SW 1271 (cell line): ENCODE measurements around the gene SSX1.
"Not testable (repeated sequence)": the region's sequence is repeated elsewhere in the genome, so short reads cannot be mapped to it uniquely, and the experiment has no call there.

ENCODE experiments used
- DNase-seq, 2 experiments: peaks; one replicate each; lab custom pipeline; 2025; lab: John Stamatoyannopoulos, UW

Gene SSX1, protein sequence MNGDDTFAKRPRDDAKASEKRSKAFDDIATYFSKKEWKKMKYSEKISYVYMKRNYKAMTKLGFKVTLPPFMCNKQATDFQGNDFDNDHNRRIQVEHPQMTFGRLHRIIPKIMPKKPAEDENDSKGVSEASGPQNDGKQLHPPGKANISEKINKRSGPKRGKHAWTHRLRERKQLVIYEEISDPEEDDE

DNA sequence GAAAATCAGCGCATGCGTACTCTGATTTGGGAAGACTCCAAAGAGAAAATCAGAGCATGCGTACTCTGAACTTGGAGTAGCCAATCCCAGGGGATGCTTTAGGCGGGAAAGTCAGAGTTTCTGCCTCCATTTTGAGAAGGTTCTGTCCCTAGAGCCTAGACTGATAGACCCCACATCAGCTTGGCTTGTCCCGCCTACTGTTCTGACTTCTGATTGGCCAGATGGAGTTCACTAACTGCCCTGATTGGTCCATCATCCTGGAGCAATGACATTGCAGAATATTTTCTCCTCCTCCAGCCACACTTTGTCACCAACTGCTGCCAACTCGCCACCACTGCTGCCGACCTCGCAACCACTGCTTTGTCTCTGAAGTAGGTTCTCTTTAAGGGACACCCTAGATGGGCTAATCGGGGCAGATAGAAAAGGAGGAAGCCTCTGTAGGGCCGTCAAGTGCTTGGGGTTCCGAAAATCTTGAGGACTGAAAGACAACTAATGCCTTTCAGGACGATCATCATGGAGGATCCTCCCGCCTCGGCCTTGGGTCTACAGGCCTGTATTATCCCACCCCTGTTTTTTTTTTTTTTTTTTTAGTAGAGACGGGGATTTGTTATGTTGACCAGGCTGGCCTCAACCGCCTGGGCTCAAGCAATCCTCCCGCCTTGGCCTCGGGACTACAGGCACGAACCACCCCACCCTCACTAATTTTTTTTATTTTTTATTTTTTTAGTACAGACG is at the start of gene SSX1:
Gene SSX1 (plus strand): TSS at position 331 of the 735 bp plus-strand sequence. CDS start 1,850 bp downstream, outside the sequence.
- not testable (repeated sequence) for DNase-seq

DNA sequence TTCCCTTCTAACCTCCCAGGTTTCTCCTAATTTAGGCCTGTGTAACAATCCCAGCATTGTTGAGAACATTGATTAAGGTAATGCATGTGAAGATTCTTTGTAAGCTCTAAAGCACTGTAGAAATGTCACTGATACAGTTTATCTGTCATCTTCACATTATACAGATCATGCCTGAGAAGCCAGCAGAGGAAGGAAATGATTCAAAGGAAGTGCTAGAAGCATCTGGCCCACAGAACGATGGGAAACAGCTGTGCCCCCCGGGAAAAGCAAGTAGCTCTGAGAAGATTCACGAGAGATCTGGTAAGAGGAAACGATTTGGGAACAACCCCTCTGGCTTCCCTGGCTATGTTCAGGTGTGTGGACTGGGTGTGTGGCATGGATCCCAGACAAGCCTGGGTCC is 40.9 kb upstream of the SSX1 start:
- not testable (repeated sequence) for DNase-seq

DNA sequence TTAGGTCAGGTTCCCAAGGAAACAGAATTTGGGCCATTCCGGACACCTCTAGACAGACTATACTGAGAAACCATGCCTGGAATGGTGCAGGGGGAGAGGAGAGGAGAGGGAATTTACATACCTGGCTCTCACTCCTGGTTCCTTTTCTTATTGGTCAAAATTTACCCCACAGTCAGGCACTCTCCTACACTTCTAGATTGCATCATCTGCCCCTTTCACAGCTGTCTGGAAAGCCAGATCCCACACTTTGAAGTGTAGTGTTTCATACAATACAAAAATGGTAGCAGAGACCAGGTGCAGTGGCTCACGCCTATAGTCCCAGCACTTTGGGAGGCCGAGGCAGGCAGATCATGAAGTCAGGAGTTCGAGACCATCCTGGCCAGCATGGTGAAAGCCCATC is 31.0 kb upstream of the SSX1 start:
- DNase-seq: not testable (repeated sequence)

DNA sequence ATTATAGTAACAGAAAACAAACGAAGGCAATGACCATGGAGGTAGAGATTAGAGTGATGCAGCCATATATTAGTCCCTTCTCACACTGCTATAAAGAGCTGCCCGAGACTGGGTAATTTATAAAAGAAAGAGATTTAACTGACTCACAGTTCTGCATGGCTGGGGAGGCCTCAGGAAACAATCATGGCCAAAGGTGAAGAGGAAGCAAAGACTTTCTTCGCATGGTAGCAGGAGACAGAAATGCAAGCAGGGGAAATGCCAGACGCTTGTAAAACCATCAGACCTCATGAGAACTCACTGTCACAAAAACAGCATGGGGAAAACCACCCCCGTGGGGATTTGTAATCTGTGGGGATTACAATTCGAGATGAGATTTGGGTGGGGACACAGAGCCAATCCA is 2.2 kb upstream of the SSX1 start:
- not testable (repeated sequence) for DNase-seq

DNA sequence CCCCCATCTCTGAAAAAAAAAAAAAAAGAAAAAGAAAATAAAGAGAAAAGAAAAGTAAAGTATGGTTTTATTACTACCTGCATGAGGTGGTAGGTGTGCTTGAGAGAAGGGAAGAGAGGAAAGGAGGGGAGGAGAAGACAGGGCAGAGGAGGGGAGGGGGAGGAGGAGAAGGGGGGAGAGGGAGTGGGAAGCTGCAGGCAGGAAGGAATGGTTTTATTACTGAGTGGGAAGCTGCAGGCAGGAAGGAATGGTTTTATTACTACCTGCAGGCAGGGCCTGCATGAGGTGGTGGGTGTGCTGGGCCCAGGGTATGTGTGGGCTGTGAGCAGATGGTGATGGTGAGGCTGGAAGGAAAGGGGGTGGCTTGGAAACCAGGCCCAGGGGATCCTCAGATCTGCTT is 19.2 kb downstream of the SSX1 start:
- not testable (repeated sequence) for DNase-seq

DNA sequence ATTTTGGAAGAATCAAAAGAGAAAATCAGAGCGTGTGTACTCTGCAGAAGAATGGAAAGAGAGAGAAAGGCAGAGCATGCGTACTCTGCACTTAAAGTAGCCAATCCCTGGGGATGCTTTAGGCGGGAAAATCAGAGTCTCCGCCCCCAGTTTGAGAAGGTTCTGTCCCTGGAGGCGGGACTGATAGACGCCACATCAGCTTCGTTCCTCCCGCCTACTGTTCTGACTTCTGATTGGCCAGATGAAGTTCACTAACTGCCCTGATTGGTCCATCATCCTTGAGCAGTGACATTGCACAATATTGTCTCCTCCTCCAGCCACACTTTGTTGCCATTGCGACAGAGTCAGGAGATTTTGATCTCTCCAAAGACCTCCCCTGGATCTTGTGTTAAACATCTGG is 23.8 kb downstream of the SSX1 start:
- DNase-seq: no peak

DNA sequence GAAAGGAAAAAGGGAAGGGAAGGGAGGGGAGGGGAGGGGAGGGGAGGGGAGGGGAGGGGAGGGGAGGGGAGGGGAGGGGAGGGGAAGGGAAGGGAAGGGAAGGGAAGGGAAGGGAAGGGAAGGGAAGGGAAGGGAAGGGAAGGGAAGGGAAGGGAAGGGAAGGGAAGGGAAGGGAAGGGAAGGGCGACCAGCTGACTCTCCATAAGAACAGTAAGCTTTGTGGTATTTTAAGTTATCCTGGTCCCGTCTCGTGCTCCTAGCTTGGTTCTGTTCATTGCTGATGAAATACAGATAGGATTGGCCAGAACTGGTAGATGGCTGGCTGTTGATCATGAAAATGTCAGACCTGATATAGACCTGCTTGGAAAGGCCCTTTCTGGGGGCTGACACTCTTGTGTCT is 25.5 kb downstream of the SSX1 start:
- DNase-seq: not testable (repeated sequence)

DNA sequence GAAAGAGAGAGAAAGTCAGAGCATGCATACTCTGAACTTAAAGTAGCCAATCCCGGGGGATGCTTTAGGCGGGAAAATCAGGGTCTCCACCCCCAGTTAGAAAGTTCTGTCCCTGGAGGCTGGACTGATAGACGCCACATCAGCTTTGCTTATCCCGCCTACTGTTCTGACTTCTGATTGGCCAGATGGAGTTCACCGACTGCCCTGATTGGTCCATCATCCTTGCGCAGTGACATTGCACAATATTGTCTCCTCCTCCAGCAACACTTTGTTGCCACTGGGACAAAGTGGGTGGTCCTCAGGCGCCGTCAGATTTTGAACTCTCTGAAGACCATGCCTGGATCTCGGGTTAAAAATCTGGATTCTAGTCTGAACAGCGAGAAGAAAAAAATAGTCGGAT is 51.0 kb downstream of the SSX1 start:
- no peak for DNase-seq

DNA sequence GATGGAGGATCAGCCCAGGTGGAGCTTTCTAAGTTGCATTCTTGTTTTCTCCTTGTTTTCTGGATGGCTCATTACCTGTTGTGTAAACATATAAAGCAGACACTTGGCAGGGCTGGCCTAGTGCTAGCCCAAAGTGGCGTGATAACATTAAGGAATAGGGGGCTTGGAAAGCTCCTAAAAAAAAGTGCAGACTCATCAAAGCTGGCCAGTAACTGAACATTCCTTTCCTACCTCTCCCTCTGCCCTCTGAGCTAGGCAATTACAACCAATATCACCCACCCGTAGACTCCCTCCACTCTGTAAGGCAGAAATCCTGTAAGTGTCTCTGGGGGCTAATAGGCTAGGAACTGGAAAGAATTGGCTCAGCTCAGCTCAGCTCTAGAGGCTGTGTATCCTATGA is 58.8 kb downstream of the SSX1 start:
- not testable (repeated sequence) for DNase-seq
